Activated T-helper 1 cell treated with anti-CD3 and anti-CD28 coated beads, Interleukin-2, amount 50 U/mL, for 16 hours (primary cell): ENCODE data around the gene SEMA3C.

Source experiments
- DNase-seq, 2 donors: peaks; one replicate each; pipeline ENCODE4 v3.0.0-alpha.2; 2020; ENCODE audit warnings: low read depth in 1 of 2, low spot score in 1 of 2

SEMA3C gene

DNA sequence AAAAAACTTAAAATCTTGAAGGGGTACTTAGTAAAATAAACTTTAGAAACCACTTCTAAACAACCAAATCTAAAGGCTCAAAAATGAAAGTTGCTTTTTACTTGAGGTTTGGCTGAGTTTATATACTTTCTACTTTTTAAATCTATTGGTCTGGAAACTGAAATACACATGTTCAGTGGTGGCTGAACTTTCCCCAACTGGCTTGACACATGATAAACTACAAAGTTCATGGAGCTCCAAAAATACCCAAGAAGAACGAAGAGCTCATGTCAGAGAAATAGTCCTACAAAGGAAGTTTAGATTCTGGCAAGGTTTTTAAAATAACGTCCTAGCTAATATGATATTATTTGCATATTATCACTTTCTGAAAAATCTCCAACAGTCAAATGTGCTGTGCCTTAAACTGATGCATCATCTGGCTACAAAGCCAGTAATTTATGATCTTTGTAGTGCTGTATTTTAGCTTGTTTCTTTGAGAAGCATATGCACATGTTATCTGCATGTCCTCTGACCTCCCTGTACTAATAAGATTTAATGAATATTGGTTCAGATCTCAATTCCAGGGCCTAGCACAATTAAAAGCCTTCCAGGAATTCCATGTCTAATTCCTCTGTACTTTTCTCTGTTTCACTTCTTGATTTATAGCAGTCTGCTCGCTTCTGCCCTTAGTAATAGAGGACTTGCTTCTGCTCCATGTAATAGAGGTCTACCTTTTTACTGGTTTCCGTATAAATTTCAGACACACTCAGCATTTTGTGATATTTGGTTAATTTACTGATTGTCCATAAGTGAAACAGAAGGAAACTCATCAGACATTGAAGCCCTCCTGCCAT is 28.2 kb downstream of the SEMA3C start:
- no peak for DNase-seq

DNA sequence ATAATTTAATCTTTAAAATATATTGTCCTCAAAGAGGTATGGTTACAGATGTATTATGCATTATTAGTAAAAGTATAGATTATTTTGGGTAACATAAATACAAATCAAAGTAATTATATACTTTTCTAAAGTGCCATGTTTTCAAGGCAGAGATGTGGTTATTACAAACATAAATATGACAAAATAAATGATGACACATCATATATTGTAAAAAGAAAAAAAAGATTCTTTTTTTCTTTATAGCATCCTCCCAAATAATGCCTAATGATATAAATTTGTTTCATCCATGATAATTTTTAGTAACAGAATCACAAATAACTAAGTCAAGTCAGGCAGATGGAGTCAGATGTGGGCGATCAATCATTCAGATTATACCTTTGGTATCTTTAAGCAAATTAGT is 29.3 kb downstream of the SEMA3C start:
- DNase-seq = no peak

DNA sequence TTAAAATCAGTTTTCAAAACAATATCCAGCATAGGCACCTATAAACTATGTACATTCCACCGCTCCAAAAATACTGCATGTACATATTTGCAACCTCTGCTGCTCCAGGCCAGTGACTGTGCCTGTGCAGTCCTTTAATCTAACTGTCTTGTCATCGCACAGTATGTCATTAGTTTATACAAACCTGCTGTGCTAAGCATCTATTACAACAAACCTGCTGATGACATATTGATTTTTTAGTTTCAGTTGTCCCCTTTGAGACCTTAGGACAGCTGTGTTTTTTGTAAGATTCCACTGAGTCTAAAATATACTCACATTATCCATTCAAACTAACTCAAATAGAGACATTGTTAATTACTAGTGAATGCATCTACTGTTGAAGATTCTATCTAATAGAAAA is 33.1 kb downstream of the SEMA3C start:
- no peak for DNase-seq

DNA sequence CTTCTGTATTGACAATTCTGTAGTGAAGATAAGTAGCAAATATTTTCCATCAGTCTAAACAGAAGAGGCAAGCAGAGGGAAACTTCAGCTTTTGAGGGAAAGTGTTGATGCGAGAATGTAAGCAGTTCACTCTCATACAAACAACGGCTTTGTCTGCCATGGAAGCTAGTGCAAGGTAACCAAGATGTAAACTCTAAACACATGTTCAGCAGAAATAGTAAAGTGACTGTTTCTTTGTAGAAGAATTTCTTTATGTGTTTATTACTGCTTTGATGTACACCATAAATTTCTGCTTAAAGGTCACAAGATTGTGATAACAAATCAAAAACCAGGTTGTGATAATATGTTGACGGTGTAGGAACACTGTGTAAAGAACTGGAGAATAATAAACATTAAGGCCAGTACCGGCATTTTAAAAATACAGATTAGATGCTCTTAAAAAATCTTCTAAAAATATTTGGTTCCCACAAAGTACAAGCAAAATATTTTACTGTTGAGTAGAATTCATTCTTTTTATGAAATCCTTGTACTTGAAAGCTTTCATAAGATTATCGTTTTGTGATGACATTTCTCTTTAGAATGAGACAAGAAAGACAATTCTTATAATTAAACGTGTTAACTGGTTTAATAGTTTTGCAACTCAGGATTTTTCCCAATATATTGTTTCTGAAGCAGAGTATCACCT is 34.2 kb downstream of the SEMA3C start:
- DNase-seq = no peak

DNA sequence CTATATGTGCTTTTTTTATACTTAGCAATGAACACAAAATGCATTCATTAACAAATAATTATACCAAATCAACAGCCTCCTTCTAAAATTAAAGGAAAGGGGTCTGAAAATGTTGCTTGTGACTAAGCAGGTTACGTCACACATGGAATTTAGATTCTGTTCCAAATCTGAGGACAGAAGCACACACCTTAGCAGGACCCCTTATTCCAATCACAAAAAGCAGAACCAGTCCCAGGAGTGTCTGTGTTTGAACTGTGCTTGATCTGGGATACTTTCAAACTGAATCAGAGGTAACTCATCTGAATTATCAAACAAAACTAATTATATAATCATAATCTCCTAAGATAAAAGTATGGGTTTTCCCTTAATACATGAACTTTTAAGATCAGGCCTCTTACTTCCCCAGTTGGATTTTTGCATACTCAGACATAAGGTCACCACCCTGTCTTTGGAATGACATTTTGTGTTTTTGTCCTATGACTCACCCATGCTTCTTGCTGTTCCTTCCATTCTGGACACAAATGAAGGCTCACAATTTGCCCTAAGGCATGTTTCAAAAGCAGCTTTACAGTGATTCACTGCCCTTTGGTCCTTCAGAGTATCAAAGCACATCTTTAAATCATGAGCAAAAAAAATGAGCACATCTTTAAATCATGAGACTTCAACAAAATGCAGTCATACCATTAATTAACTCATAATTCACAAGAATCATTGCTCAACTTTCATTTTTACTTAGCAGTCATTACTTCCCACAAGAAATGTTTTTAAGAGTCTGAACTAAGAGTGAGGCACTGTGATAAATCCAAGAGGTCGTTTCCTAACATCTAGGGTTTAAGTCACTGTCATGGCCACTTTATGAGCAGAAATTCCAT is 35.5 kb downstream of the SEMA3C start:
- DNase-seq = no peak

DNA sequence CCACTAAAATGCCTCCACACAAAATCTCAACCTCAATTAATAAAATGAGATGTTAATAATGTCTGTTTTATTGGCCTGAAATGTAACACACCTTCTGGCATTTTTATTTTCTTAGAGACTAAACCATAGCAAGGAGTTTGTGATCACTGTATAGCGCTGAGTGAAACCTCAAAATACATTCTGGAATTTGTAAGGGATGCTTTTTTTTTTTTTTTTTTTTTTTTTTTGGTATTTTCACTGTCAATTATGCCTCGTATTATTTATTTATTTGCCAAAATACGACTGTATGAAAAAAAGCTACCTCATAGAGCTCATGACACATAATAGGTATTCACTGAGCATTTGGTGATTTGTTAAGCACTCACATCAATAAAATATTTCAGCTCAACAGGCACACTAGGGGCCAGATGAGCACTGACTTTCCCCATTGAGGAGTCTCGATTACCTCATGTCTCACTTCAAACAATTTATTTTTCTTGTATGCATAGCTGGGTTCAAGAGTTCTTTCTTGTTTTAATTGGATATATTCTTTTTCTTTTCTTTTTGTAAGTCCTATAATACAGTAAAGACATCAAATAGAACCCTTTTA is 36.5 kb downstream of the SEMA3C start:
- no peak for DNase-seq

DNA sequence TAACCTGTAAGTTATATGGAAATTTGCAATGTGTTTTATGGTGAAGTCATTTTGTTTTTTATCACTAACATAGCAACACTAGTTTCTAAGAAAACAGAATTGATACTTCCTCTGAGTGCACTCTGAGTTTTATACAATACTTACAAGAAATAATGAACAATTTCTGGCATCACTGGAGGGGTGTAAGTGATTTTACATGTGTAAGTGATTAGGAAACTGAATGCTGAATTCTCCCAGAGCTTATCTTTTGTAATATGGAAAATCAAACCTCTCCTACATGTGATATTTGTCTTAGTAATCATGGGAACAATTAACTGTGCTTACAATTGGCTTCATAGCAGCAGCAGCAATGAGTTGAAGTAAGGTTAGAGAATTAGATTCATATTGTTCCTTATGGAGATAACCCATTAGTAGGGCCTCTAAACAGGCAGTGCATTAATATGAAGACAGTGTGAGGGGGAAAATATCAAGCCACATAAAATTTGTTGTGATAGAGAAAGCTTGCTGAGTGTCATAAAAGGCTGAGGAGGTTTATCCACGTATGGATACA is 37.4 kb downstream of the SEMA3C start:
- no peak for DNase-seq

DNA sequence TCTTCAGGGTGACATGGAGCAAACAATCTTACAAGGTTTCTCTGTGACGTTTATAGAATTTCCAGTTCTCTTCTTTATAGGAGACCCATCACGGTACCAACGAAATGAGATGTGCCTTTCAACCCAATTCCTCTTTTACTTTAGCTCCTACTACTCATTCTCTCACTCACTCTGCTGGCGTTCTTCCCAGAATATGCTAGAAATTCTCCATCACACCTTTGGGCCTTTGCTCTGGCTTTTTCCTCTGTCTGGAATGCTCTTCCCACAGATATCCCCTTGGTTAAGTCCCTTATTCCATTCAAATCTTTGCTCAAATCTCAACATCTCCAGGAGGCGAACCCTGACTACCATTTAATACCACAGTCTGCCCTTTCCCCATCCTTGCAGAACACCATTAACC is 39.0 kb downstream of the SEMA3C start:
- DNase-seq = no peak

DNA sequence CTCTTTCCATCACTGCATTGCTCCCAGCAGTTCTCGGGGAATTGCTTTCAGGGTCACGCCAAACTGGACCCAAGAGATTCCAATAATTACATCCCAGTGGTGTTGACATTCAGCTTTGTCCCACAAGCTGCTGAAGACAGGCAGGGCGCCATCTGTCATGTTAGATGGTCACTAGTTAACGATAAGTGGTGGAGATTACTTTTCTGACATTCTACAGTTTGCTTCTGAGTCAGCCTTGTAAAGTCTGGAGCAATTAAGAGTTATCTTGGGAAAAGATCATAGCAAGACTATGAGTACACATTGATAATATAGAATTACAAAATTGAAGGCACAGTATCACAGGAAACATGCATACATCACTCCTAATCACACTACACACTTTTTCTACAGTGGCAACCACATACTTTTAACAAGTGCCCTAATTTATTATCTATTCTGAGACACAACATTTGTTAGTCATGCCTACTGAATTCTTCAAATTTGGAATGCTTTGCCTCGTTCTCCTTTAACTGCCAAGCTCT is 41.9 kb downstream of the SEMA3C start:
- no peak for DNase-seq

DNA sequence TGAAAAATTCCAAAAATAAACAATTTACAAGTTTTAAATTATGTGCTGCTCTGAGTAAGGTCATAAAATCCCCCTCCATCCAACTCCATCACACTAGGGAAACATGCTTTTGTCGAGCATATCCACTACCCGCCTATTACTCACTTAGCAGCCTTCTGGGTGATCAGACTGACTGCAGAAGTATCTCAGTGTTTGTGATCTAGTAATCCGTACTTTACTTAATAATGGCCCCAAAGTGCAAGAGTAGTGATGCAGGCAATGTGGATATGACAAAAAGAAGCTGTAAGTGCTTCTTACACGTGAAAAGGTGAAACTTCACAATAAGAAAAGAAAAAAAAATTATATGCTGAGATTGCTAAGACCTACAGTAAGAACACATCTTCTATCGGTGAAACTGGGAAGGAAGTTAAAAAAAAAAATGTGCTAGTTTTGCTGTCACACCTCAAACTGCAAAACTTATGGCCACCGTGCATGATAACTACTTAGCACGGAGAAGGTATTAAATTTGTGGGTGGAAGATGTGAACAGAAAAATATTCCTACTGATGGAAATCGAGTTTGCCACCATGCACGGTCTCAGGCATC is 43.2 kb downstream of the SEMA3C start:
- no peak for DNase-seq

DNA sequence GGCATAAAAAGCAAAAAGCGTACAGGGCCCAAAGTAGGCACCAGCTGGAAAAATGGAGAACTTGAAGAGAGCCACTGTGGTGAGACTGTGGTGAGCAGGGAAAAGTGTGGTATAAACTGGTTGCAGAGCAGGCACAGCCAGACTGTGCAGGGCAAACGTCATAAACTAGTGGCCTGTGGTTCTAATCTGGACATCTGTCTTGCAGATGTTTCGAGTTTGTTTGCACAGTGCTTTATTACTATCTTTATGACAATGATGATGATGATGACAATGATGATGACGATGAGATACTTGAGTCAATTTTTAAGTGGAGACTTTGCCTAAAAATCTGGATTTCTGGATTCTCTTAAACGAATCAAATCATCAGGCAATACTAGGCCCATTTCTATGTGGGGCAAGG is 45.7 kb downstream of the SEMA3C start:
- no peak for DNase-seq

DNA sequence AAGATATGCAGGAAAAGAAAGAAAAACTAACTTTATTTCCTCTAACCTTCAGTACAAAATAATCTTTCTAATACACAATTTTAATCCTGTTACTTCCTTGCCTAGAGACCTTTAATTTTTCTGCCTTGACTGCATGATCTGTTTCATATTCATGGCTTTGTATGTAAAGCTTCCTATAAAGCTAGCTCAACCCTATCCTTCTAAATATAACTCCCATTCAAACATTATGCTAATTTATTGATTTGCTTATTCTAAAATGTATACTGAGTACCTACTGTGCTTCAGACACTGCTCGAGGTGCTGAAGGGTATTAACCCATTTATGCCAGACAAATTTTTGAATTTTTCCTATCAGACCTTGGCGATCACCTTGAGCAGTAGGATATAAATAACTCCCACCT is 47.6 kb downstream of the SEMA3C start:
- DNase-seq = no peak

DNA sequence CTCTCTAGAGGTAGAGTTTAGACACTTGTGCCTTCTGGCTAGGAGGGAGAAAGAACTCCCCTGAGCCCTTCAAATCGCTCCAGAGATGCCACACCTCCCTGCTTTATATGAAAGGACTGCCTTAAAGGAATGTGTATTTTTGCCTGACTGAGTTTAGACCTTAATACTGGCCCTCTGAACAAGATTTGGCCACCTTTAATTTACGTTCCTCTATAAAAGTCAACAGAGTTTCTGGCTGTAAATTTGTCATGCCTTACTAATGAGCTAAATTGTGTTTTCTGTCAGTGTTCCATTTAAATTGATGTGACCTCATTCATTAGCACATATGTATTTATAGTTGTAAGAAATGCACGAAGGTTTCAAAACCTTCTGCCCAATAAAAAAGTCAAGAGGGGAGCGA is 48.0 kb downstream of the SEMA3C start:
- DNase-seq = no peak

DNA sequence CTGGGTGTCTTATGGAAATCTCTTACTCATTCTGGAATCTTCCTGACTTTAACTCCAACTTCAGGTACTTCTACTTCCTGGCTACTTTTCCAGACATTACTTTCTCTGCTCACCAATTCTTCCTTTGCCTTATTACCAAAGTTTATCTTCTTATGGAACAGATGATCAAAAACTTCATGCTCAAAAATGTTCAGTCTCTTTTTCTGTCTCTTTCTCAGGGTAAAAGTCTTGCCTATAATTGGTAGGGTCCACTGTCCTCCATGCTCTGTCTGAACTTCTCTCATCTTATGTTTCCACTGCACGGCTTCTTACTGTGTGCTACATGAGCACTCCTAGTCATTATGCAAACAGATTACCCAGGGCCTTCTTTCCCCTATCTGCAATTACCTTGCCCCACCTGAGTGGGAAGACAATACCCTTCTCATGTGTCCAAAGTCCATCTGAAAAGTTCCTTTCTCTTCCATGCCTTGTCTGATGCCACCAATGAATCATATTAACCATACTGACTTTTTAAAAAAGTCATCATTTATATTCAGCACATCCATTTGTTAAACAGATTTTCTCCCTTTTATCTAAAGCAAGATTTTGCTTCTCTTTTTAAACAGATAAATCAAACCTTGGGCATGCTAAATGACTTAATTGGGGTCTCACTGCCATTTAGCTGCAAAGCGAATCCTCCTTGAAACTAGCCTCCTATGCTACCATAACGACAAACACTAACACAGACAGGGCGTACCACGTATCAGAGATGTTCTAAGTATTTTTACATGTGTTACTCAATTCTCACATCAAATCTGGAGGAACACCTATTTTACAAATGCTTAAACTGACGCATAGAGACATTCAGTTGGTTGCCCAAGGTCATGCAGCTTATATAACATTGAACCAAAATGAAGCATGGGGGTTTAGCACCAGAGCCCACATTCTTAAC is 48.8 kb downstream of the SEMA3C start:
- no peak for DNase-seq

DNA sequence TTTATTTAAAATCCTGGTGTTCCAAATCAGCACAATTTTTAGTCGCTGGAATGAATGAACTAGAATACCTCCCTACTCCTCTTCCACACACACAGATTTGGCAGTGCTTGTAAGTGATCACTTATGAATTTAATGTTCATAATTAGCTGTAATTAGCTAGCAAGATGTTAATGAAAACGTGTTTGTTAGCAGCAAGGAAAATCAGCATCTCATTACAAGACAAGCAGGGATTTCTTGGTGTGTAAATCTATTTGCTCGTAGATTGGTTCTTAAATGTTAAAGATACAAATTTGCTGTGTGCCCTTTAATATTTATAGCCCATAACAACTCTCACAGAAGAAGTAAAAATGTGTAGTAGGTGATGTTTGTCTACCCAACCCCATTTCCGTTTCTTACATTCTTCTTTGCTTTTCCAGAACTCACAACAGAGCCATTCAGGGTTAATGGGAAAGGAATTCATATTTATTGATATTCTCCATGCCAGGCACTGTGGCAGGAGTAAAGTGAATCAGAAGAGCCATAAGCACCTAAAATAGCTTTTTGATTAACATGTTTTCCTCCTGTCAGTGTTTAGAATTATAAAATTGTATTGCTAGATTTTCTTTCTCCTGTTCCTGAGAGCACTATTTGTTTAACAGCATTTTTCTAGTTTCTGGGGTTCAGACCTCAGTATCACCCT is 49.6 kb downstream of the SEMA3C start:
- no peak for DNase-seq

DNA sequence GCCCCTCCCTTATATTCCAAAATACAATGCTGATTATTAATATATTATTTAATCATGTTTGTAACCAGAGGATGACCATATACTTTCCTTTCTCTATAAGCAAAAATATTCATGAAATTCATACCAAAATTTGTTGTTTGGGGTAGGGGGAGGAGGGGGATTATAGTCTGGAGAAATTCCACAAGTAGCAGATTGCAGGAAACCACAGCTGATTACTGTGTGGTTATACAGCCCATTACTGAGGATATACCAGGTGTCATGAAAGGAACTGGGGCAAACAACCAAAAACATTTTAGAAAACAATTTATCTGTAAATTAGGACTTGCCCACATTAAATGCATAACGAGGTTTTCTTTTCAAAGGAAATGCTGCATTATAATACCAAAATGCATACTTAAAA is 50.3 kb downstream of the SEMA3C start:
- DNase-seq = no peak

DNA sequence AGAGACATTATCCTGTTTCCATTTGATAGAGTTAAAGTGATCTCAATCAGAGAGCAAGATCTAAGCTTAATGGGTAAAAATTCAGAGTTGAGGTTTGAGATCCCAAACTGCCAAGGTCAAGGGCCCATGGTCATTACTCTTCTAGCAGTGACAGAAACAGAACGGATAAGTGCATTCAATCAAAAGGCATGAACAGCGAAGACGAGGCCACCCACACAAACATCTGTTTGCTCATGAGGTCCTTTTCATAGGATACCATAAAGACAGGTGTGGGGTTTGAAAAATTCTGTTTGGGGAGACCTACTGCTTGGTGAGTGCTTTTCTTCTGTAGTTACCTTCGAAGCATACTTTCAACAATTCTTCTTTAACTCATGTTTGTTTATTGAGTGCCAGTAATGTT is 58.3 kb downstream of the SEMA3C start:
- DNase-seq = no peak

DNA sequence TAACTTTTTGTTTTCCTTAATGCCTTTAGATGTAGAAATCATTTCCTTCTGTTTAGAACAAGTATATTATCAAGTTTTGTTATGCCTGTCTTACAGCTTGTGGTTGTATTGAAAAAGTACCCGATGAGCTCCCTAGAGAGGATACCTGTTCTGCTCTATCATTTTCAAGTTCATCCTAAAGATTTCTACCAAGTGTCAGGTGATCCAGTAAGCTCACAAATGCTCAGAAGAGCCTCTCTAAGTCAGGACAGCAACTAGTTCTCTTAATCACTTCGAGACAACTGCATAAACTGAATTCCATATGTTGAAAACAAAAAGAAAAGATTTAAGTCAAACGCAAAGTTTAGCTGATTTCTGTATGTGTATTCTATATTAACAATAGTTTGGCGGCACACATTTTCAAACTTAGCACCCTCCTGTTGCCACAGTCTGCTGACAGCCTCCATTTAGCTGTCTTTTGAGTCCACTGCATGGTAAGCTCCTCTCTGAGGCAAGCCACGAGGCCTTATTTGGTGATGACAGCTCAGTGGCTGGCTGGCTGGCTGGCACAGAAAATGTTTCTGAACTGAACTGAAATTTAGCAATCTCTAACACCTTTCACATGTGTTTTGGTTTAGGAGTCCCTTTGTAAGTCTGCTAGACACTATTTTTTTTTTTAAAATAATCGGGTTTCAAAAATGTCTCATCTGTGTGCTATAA is 59.4 kb downstream of the SEMA3C start:
- DNase-seq = no peak
